Lower lobe of right lung (tissue), 2 donors: ENCODE results near the gene DOCK6. TPM values are rescaled to one million over a fixed set of nuclear protein-coding genes. Genes with fewer than 3 reads are reported as not detected.
"Not testable (repeated sequence)": the region's sequence is repeated elsewhere in the genome, so short reads cannot be mapped to it uniquely, and the experiment has no call there.

Source experiments
- ATAC-seq, 2 donors: fragments of 200-7000 bp; cut with Tn5 transposase; one replicate each; pipeline ENCODE4 v1.9.1; 2020 to 2022; ENCODE audit warnings: mild to moderate bottlenecking in 2 of 2, moderate library complexity in 2 of 2
- DNase-seq: peaks from one replicate; pipeline ENCODE4 v3.0.0-alpha.2; 2020
- H3K27ac ChIP-seq: fragments of 200-600 bp; one replicate; pipeline ENCODE4 v1.8.0; 2022
- H3K27me3 ChIP-seq: fragments of 200-600 bp; one replicate; pipeline ENCODE4 v1.8.0; 2022; ENCODE audit warnings: low read depth
- H3K36me3 ChIP-seq: fragments of 200-600 bp; one replicate; pipeline ENCODE4 v1.8.0; 2022; ENCODE audit warnings: mild to moderate bottlenecking
- H3K4me1 ChIP-seq: fragments of 200-600 bp; one replicate; pipeline ENCODE4 v1.8.0; 2022
- H3K4me3 ChIP-seq: fragments of 200-600 bp; one replicate; pipeline ENCODE4 v1.8.0; 2022; ENCODE audit warnings: mild to moderate bottlenecking
- H3K9me3 ChIP-seq: fragments of 200-600 bp; one replicate; pipeline ENCODE4 v1.8.0; 2022
- CTCF ChIP-seq: fragments of 200-600 bp; IDR thresholded peaks from one replicate; pipeline ENCODE4 v1.8.0; 2022; ENCODE audit warnings: antibody characterized with exemption, mild to moderate bottlenecking
- intact Hi-C: fragments of 100-400 bp; cut with DNase I; formaldehyde crosslinking; loops from one replicate; pipeline ENCODE4 v1.11.0; 2022
- total RNA-seq: library from RNA; stranded (reverse); fragmentation: NEBNext Ultra II Directional; extraction: Animal tissue kit (Norgen Biotek cat#: 25700); gene quantifications from one replicate; pipeline ENCODE4 v1.2.1, GENCODE V29; 2021
- donor health status: DM: no; HTN: yes; CAD: no; lungs with severe emphysema.

DOCK6 gene
- total RNA-seq, 1 donor from 2014 or later: 106 TPM

- ATAC-seq (no peak), DNase-seq (no peak)
- Histone ChIP-seq H3K9me3 (no peaks in the 10 kb centered on the region), H3K36me3 (peaks cover 70% of the 10 kb centered on the region), H3K27ac (no peak overlapping the region), H3K27me3 (no peaks in the 10 kb centered on the region), H3K4me3 (no peak overlapping the region), H3K4me1 (peaks cover 27% of the 10 kb centered on the region)
- intact Hi-C loops: no loop called here
- no peak for TF ChIP-seq CTCF
These were observed 79.3 kb downstream of the DOCK6 start for GRCh38 chr19:11182994-11183393.

- no peak for TF ChIP-seq CTCF
- DNase-seq: no peak
- H3K4me1 ChIP-seq: peaks cover 27% of the 10 kb centered on the region
- H3K36me3 ChIP-seq: peaks cover 72% of the 10 kb centered on the region
- intact Hi-C loops: no loop called here
- H3K27me3 ChIP-seq: no peaks in the 10 kb centered on the region
- ATAC-seq: no peak
- no peak overlapping the region for H3K4me3 ChIP-seq
- no peak overlapping the region for H3K27ac ChIP-seq
- H3K9me3 ChIP-seq: no peaks in the 10 kb centered on the region
These were observed 80.8 kb downstream of the DOCK6 start for GRCh38 chr19:11181488-11181887.

- DNase-seq, ATAC-seq, H3K4me3 ChIP-seq, H3K27me3 ChIP-seq, H3K9me3 ChIP-seq, intact Hi-C loops: not testable (repeated sequence)
- peak overlapping the region; percentile 41 for H3K27ac ChIP-seq
- peaks cover 72% of the 10 kb centered on the region for H3K36me3 ChIP-seq
- peaks cover 27% of the 10 kb centered on the region for H3K4me1 ChIP-seq
These were observed 81.3 kb downstream of the DOCK6 start for GRCh38 chr19:11180975-11181374.

GRCh38 chr19:11180346-11180745, 82.0 kb downstream of the DOCK6 start:
- ATAC-seq (no peak), DNase-seq (no peak)
- H3K4me3 ChIP-seq: no peak overlapping the region
- no peak for TF ChIP-seq CTCF
- peaks cover 25% of the 10 kb centered on the region for H3K4me1 ChIP-seq
- no peaks in the 10 kb centered on the region for H3K9me3 ChIP-seq
- H3K36me3 ChIP-seq: peaks cover 72% of the 10 kb centered on the region
- H3K27me3 ChIP-seq: no peaks in the 10 kb centered on the region
- peak overlapping the region; percentile 41 for H3K27ac ChIP-seq
- intact Hi-C loops: no loop called here

- Histone ChIP-seq H3K27me3 (no peaks in the 10 kb centered on the region), H3K27ac (peak overlapping the region; percentile 41), H3K36me3 (peaks cover 73% of the 10 kb centered on the region), H3K4me3 (no peak overlapping the region), H3K9me3 (no peaks in the 10 kb centered on the region), H3K4me1 (peaks cover 19% of the 10 kb centered on the region)
- ATAC-seq (no peak), DNase-seq (no peak)
- intact Hi-C loops: no loop called here
- no peak for TF ChIP-seq CTCF
These were observed 82.5 kb downstream of the DOCK6 start for GRCh38 chr19:11179716-11180297.

GRCh38 chr19:11179145-11179465, 83.2 kb downstream of the DOCK6 start:
- H3K9me3 ChIP-seq, H3K27ac ChIP-seq, H3K4me3 ChIP-seq, ATAC-seq, DNase-seq, H3K27me3 ChIP-seq, intact Hi-C loops: not testable (repeated sequence)
- H3K4me1 ChIP-seq: peaks cover 13% of the 10 kb centered on the region
- peaks cover 78% of the 10 kb centered on the region for H3K36me3 ChIP-seq

GRCh38 chr19:11177592-11177991, 84.7 kb downstream of the DOCK6 start:
- Histone ChIP-seq H3K27ac (no peak overlapping the region), H3K36me3 (peaks cover 81% of the 10 kb centered on the region), H3K4me3 (no peak overlapping the region), H3K27me3 (no peaks in the 10 kb centered on the region), H3K4me1 (peaks cover 9% of the 10 kb centered on the region), H3K9me3 (no peaks in the 10 kb centered on the region)
- intact Hi-C loops: no loop called here
- no peak for DNase-seq
- no peak for TF ChIP-seq CTCF
- no peak for ATAC-seq
